ENCODE results near the gene IL2RA. TPM values are rescaled to one million over a fixed set of nuclear protein-coding genes. Genes with fewer than 3 reads are reported as not detected.

IL2RA gene
- total RNA-seq, 1 experiment from 2014 or later, result not detected

DNA sequence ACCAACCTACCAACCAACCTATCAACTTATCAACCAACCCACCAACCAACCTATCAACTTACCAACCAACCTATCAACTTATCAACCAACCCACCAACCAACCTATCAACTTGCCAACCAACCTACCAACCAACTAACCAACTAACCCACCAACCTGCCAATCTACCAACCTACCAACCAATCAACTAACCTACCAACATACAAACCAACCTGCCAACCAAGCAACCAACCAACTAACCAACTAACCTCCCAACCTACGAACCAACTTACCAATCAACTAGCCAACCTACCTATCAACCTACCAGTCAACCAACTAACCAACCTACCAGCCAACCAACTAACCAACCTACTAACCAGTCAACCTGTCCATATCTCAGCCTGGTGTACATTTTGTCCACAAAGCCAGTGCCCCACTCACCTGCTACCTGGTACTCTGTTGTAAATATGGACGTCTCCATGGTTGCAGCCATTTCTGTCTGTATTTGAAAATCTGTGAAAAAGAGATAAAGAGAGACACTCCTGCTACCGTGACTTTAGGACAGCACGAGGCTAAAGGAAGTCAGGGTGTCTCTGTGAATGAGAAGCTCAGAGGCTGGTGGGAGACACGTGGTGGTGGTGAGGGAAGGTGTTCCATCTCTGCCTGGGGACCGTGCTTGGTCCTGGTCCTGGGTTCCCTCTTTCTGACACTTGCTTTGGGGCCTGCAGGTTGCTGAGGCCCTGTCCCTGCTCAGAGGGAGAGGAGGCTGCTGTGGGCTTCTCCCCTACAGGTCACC, 43.0 kb downstream of the IL2RA start:
- Histone ChIP-seq H2BK15ac (ENCODE audit: low read depth, low read length) (no peak overlapping the region), H2AFZ (ENCODE audit: low read length) (no peak overlapping the region), H3K79me1 (ENCODE audit: insufficient read depth, low read depth, low read length, poor library complexity, severe bottlenecking) (no peaks in the 10 kb centered on the region), H3K4me1 (ENCODE audit: insufficient read depth, low read length) (no peaks in the 10 kb centered on the region), H4K5ac (ENCODE audit: insufficient read length, low read depth, low read length) (no peak overlapping the region), H3K79me2 (ENCODE audit: insufficient read depth, low read length) (no peaks in the 10 kb centered on the region), H3K4me2 (ENCODE audit: insufficient read depth, insufficient read length, low read length) (no peak overlapping the region), H3K9me3 (ENCODE audit: control insufficient read depth, low read depth, low read length) (no peaks in the 10 kb centered on the region), H3K23ac (ENCODE audit: insufficient read length, low read depth, low read length) (no peak overlapping the region), H3K18ac (ENCODE audit: insufficient read length, low read depth, low read length) (no peak overlapping the region), H4K8ac (replicated peaks; ENCODE audit: insufficient read length, low read depth, low read length) (no peak overlapping the region), H2BK120ac (ENCODE audit: low read depth, low read length, poor library complexity, severe bottlenecking) (no peak overlapping the region), H4K91ac (ENCODE audit: insufficient read length, low read depth, low read length) (no peak overlapping the region), H2BK20ac (ENCODE audit: low read depth, low read length, poor library complexity, severe bottlenecking) (no peak overlapping the region), H3K56ac (ENCODE audit: insufficient read length, low read depth, low read length) (no peak overlapping the region), H3K9ac (ENCODE audit: extremely low read depth, insufficient read length, low read length) (no peak overlapping the region), H2AK5ac (ENCODE audit: insufficient read length, low read length) (no peak overlapping the region), H3K14ac (ENCODE audit: insufficient read depth, low read length) (no peak overlapping the region), H4K20me1 (ENCODE audit: control insufficient read depth, insufficient read depth, insufficient read length) (no peaks in the 10 kb centered on the region), H2BK5ac (ENCODE audit: insufficient read length, low read length) (no peak overlapping the region), H3K27ac (ENCODE audit: insufficient read length, low read depth, low read length) (no peak overlapping the region), H3T11ph (ENCODE audit: low read length) (no peak overlapping the region), H3K23me2 (ENCODE audit: insufficient read length, low read depth, low read length, poor library complexity, severe bottlenecking) (no peaks in the 10 kb centered on the region), H3K27me3 (ENCODE audit: insufficient read depth, low read length) (no peaks in the 10 kb centered on the region), H2BK12ac (ENCODE audit: insufficient read length, low read depth, low read length) (no peak overlapping the region), H3K4ac (ENCODE audit: low read depth, low read length) (no peak overlapping the region)
- peaks cover 0 to 3% of the 10 kb centered on the region in 2 experiments; a peak in 1 of 5 replicates for H3K9me3 Mint-ChIP-seq
- no peaks in the 10 kb centered on the region for H3K4me1 Mint-ChIP-seq
- H3K36me3 Mint-ChIP-seq (ENCODE audit: insufficient read depth in 1 of 3, low read depth in 3 of 3), result no peaks in the 10 kb centered on the region; a peak in 1 of 7 replicates
- WGBS (ENCODE audit: extremely low coverage, insufficient read length, low lambda C conversion rate), result 100% methylated on average over 1 of the region's 6 CpGs
- no peak overlapping the region for H3K4me3 Mint-ChIP-seq
- TF ChIP-seq, protein P1, sequence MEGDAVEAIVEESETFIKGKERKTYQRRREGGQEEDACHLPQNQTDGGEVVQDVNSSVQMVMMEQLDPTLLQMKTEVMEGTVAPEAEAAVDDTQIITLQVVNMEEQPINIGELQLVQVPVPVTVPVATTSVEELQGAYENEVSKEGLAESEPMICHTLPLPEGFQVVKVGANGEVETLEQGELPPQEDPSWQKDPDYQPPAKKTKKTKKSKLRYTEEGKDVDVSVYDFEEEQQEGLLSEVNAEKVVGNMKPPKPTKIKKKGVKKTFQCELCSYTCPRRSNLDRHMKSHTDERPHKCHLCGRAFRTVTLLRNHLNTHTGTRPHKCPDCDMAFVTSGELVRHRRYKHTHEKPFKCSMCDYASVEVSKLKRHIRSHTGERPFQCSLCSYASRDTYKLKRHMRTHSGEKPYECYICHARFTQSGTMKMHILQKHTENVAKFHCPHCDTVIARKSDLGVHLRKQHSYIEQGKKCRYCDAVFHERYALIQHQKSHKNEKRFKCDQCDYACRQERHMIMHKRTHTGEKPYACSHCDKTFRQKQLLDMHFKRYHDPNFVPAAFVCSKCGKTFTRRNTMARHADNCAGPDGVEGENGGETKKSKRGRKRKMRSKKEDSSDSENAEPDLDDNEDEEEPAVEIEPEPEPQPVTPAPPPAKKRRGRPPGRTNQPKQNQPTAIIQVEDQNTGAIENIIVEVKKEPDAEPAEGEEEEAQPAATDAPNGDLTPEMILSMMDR (conservative IDR thresholded peaks at IDR 0.05), result no peak
- peaks cover 5% of the 10 kb centered on the region for H3K27me3 Mint-ChIP-seq (ENCODE audit: low read depth)
- no peak for DNase-seq
- H3K27ac Mint-ChIP-seq, result peak overlapping the region in 1 of 3 experiments; percentile 4; a peak in 1 of 7 replicates

Data from H9 (cell line).